PFSK-1 (cell line): ENCODE data around the gene LDLRAD3.

ENCODE experiments used
- FOXP2 ChIP-seq: optimal IDR thresholded peaks from 2 replicates; pipeline ENCODE3; 2011; ENCODE audit warnings: borderline replicate concordance, control low read depth, inconsistent platforms; ENCODE audit not compliant: insufficient read depth; ENCODE audit errors: extremely low read length, extremely low read depth
- POLR2AphosphoS5 ChIP-seq: IDR thresholded peaks from 2 replicates; pipeline ENCODE4 v1.6.1; 2012; ENCODE audit warnings: low read depth, mild to moderate bottlenecking, control low read depth, low read length, moderate library complexity
- REST ChIP-seq, 2 experiments: IDR thresholded peaks; 2 replicates each; pipeline versions ENCODE4 v1.6.1 to v1.8.0; 2011 to 2012; ENCODE audit warnings: low read depth in 2 of 2, low read length in 2 of 2, control low read depth in 1 of 2, inconsistent platforms in 1 of 2, mild to moderate bottlenecking in 1 of 2, moderate library complexity in 1 of 2; ENCODE audit not compliant: insufficient read depth in 1 of 2
- SIN3A ChIP-seq: IDR thresholded peaks from 2 replicates; pipeline ENCODE4 v1.6.1; 2012; ENCODE audit warnings: mild to moderate bottlenecking, low read length, moderate library complexity, borderline replicate concordance; ENCODE audit not compliant: insufficient read depth
- TAF1 ChIP-seq: IDR thresholded peaks from 2 replicates; pipeline ENCODE4 v1.6.1; 2012; ENCODE audit warnings: low read length, control low read depth, borderline replicate concordance; ENCODE audit not compliant: insufficient read depth

The LDLRAD3 gene

DNA sequence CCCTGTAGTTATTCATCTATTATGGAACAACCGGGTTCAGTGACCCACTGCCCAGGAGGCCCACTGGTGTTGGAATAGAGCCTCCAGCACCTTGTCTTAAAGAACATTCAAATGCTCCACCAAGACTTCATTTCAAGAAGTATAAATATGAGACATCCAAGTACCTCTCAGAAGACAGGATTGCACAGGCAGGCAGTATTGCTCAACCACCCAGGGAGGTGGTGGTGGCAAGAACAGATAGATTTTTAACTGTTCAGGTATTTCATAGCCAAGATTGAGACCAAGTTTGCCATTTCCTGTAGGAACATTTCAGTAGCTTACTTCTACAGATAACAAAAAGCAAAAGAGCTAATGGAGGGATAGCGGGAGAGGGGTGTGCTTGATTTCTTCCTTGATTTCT, 266.7 kb downstream of the LDLRAD3 start:
- TF ChIP-seq FOXP2 (no peak), REST (IDR thresholded peaks at IDR 0.05; ENCODE audit: insufficient read depth in 1 of 2, low read depth in 2 of 2, low read length in 2 of 2) (no peak), TAF1 (no peak), POLR2AphosphoS5 (no peak), SIN3A (no peak)

DNA sequence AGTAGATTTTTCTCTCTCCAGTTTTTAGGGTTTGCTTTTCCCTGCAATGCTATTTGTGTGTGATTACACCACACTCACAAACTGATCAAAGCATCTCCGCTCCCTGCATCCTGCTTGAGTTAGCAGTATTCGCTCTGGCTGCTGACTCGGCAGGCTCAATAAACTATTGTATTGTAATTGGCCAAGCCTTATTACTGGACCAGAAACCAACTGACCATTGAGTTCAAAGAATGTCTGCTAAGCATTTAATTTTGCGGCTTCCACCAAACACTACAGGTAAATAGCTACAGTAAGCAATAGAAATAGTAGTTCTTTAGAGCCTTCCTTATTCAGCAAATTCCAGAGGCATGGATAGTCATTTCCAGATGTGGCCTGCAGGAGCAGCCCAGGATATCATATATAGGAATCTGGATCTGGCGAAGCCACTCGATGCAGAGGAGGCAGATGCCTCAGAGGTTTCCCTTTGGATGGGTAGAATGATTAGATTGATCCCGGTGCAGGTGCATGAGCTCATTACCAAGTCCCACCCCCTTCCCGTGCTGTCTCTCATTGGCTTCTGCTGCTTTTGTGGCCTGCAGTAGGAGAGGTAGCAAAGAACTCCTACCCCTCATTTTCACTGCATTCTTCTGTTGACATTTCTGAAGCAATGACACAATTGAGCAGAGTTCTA, 268.0 kb downstream of the LDLRAD3 start:
- TF ChIP-seq POLR2AphosphoS5 (no peak), REST (IDR thresholded peaks at IDR 0.05; ENCODE audit: insufficient read depth in 1 of 2, low read depth in 2 of 2, low read length in 2 of 2) (no peak), SIN3A (no peak), FOXP2 (no peak), TAF1 (no peak)

DNA sequence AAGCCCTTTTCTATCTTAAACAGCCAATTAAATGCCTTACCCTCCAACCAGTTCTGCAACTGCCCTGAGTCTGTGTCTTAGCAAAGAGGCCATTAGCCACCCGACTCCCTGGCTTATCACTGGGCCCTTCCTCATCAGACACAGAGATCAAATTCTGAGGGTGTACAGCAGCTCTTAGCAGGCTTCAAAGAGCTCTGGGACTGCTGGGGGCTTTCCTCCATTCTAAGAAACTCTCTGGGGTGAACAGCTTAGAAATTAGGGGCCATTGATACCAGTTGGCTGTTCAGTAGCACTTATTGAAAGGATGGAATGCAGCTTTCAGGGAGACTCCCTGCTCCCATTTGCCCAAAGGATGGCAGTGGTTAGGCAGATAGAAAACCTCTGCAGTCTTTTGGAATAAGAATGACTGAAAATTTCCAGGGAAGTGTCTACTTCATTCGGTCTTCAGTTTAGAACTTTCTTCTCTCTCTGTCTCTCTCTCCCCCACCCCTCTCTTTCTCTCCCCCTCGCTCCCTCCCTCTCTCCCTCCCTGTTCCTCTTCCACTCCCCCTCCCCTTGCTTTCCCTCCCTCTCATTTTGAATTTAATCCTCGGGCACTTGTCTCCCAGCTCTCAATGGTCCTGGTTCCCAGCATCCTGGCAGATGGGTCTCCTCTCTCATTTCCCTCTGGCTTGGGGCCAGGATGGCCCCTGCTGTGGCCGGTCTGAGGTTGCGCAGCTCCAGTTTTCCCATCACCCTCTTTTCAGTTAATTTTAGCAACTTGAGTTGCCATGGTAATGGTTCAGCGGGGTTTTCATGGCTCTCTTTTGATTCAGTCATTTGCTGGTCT, 268.9 kb downstream of the LDLRAD3 start:
- TF ChIP-seq REST (IDR thresholded peaks at IDR 0.05; ENCODE audit: insufficient read depth in 1 of 2, low read depth in 2 of 2, low read length in 2 of 2) (no peak), FOXP2 (no peak), TAF1 (no peak), POLR2AphosphoS5 (no peak), SIN3A (no peak)

DNA sequence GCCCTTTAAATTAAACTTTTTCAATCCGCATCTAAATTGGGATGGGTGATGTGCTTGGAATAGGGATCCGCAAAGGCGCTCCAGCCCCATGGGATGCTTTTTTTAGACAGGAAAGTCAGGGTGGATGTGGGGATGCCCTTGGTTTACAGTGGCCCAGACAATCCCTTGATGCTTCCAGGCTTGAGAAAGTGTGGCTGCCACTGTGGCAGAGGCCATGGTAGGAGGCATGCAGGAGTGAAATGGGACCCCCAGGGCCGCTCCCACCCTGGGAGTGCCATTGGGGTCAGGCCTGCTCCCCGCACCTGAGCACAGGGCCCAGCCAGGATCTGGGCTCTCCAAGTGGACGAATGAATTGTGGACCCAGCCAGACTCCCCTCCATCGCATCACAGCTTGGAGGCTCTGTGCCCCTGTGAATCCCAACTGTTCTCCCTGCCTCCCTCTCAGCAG, 269.6 kb downstream of the LDLRAD3 start:
- no peak for TF ChIP-seq REST (IDR thresholded peaks at IDR 0.05; ENCODE audit: insufficient read depth in 1 of 2, low read depth in 2 of 2, low read length in 2 of 2)
- TF ChIP-seq FOXP2: no peak
- no peak for TF ChIP-seq TAF1
- TF ChIP-seq SIN3A: no peak
- no peak for TF ChIP-seq POLR2AphosphoS5
